Liver (tissue), 9 donors: Measurements from ENCODE around the gene LINGO3. TPM values are rescaled to one million over a fixed set of nuclear protein-coding genes. Genes with fewer than 3 reads are reported as not detected.

ENCODE experiments used
- DNase-seq: peaks from one replicate; pipeline ENCODE4 v3.0.0-alpha.2; 2017; ENCODE audit warnings: low spot score
- H3K27ac ChIP-seq, 2 donors: one replicate each; pipeline ENCODE4 v1.7.0; 2013; ENCODE audit warnings: inconsistent platforms in 2 of 2, low read length in 2 of 2, control low read depth in 1 of 2, low read depth in 1 of 2, mild to moderate bottlenecking in 1 of 2
- H3K27me3 ChIP-seq, 4 donors: one replicate each; pipeline versions ENCODE4 v1.6.1 to v1.7.0; 2013; ENCODE audit warnings: low read length in 3 of 4, inconsistent platforms in 1 of 4, mild to moderate bottlenecking in 1 of 4, moderate library complexity in 1 of 4; ENCODE audit not compliant: control insufficient read depth in 4 of 4, insufficient read depth in 4 of 4
- H3K36me3 ChIP-seq, 4 donors: one replicate each; pipeline versions ENCODE4 v1.6.1 to v1.7.0; 2013; ENCODE audit warnings: low read length in 3 of 4, mild to moderate bottlenecking in 3 of 4, low read depth in 1 of 4, moderate library complexity in 1 of 4; ENCODE audit not compliant: control insufficient read depth in 4 of 4, insufficient read depth in 3 of 4
- H3K4me1 ChIP-seq, 4 donors: one replicate each; pipeline versions ENCODE4 v1.6.1 to v1.7.0; 2013; ENCODE audit warnings: low read length in 3 of 4, mild to moderate bottlenecking in 3 of 4, moderate library complexity in 1 of 4; ENCODE audit not compliant: control insufficient read depth in 4 of 4, insufficient read depth in 4 of 4
- H3K4me3 ChIP-seq, 3 donors: one replicate each; pipeline versions ENCODE4 v1.6.1 to v1.7.0; 2013; ENCODE audit warnings: low read length in 3 of 3, control low read depth in 1 of 3, low read depth in 1 of 3, mild to moderate bottlenecking in 1 of 3
- H3K9ac ChIP-seq, 2 donors: one replicate each; pipeline ENCODE4 v1.7.0; 2013; ENCODE audit warnings: low read length in 2 of 2, mild to moderate bottlenecking in 2 of 2, moderate library complexity in 2 of 2, control low read depth in 1 of 2, low read depth in 1 of 2
- H3K9me3 ChIP-seq, 4 donors: one replicate each; pipeline versions ENCODE4 v1.6.1 to v1.7.0; 2013; ENCODE audit warnings: low read length in 3 of 4; ENCODE audit not compliant: control insufficient read depth in 4 of 4
- ATF3 ChIP-seq: IDR thresholded peaks from 2 replicates; pipeline ENCODE4 v1.6.1; 2016; ENCODE audit warnings: antibody characterized with exemption
- EGR1 ChIP-seq, 2 donors: IDR thresholded peaks; 2 replicates each; pipeline ENCODE4 v1.6.1; 2016 to 2018; ENCODE audit warnings: antibody characterized with exemption in 2 of 2, low read depth in 2 of 2
- FOXA1 ChIP-seq: IDR thresholded peaks from 2 replicates; pipeline ENCODE4 v1.6.1; 2016; ENCODE audit warnings: antibody characterized with exemption
- FOXA2 ChIP-seq: IDR thresholded peaks from 2 replicates; pipeline ENCODE4 v1.6.1; 2016; ENCODE audit warnings: antibody characterized with exemption
- GABPA ChIP-seq, 2 donors: IDR thresholded peaks in 1 of 2; conservative IDR thresholded peaks in 1 of 2; 2 replicates each; pipeline ENCODE4 v1.6.1; 2016; ENCODE audit warnings: antibody characterized with exemption in 2 of 2, mild to moderate bottlenecking in 1 of 2, moderate library complexity in 1 of 2
- HNF4A ChIP-seq, 2 donors: conservative IDR thresholded peaks; 2 replicates each; pipeline ENCODE4 v1.6.1; 2016; ENCODE audit warnings: antibody characterized with exemption in 2 of 2, mild to moderate bottlenecking in 2 of 2
- HNF4G ChIP-seq: IDR thresholded peaks from 2 replicates; pipeline ENCODE4 v1.6.1; 2016; ENCODE audit warnings: antibody characterized with exemption
- JUND ChIP-seq, 2 donors: IDR thresholded peaks; 2 replicates each; pipeline ENCODE4 v1.6.1; 2016; ENCODE audit warnings: antibody characterized with exemption in 2 of 2
- MAX ChIP-seq: IDR thresholded peaks from 2 replicates; pipeline ENCODE4 v1.6.1; 2016; ENCODE audit warnings: antibody characterized with exemption
- NR2F2 ChIP-seq: IDR thresholded peaks from 2 replicates; pipeline ENCODE4 v1.6.1; 2016; ENCODE audit warnings: antibody characterized with exemption
- REST ChIP-seq: IDR thresholded peaks from 2 replicates; pipeline ENCODE4 v1.6.1; 2016; ENCODE audit warnings: antibody characterized with exemption, mild to moderate bottlenecking
- RXRA ChIP-seq, 2 donors: IDR thresholded peaks; 2 replicates each; pipeline ENCODE4 v1.6.1; 2017 to 2018; ENCODE audit warnings: antibody characterized with exemption in 2 of 2, mild to moderate bottlenecking in 1 of 2
- SP1 ChIP-seq: IDR thresholded peaks from 2 replicates; pipeline ENCODE4 v1.6.1; 2018; ENCODE audit warnings: antibody characterized with exemption, mild to moderate bottlenecking
- TAF1 ChIP-seq: conservative IDR thresholded peaks from 2 replicates; pipeline ENCODE4 v1.6.1; 2016; ENCODE audit warnings: antibody characterized with exemption, mild to moderate bottlenecking
- WGBS: extraction: QIAGEN DNeasy Blood & Tissue Kit; methylation state at CpG from one replicate; pipeline ENCODE4 v1.1.7; 2013; 5-methylcytosine and 5-hydroxymethylcytosine counted together
- polyA plus RNA-seq, 2 donors: library from polyadenylated mRNA; stranded (reverse) in 1 of 2; unstranded in 1 of 2; fragments of 200-250 nt in 1 of 2; fragments of >200 nt in 1 of 2; fragmentation: Nextera tagmentation in 1 of 2; extraction: Ambion mirVana in 1 of 2; gene quantifications; one replicate each; pipeline versions ENCODE4 v1.2.1 to v1.2.3, GENCODE V29; 2013 to 2015
- total RNA-seq, 2 donors: library from RNA; depleted of rRNA; stranded (reverse); fragments of >200 nt; gene quantifications; one replicate each; pipeline ENCODE4 v1.2.3, GENCODE V29; 2014
- TF ChIP-seq, protein P1 (sequence below): IDR thresholded peaks from 2 replicates; pipeline ENCODE4 v1.6.1; 2016; ENCODE audit warnings: antibody characterized with exemption
- donor health status: healthy.
- donor health status: healthy.
- donor health status: healthy.
- donor health status: healthy.
- donor health status: healthy.

Gene LINGO3
- total and polyA plus RNA-seq, 4 donors = 0.02 to 0.08 (median 0.07) TPM

- TF ChIP-seq FOXA1 = no peak
- no peak for TF ChIP-seq FOXA2
- no peaks in the 10 kb centered on the region for H3K4me1 ChIP-seq
- H3K4me3 ChIP-seq = no peak overlapping the region
- H3K36me3 ChIP-seq = peaks cover 0 to 27% (median 9%) of the 10 kb centered on the region in 4 donors
- H3K27ac ChIP-seq = no peak overlapping the region
- H3K9me3 ChIP-seq = no peaks in the 10 kb centered on the region
- H3K9ac ChIP-seq = no peak overlapping the region
- no peak for DNase-seq
- no peaks in the 10 kb centered on the region for H3K27me3 ChIP-seq
- 96% methylated on average over 17 of the region's 17 CpGs for WGBS
These were observed 37.1 kb upstream of the LINGO3 start for GRCh38 chr19:2345076-2345475.

- Histone ChIP-seq H3K4me3 (no peak overlapping the region), H3K27ac (no peak overlapping the region), H3K4me1 (no peaks in the 10 kb centered on the region), H3K27me3 (no peaks in the 10 kb centered on the region), H3K36me3 (peaks cover 0 to 24% (median 6%) of the 10 kb centered on the region in 4 donors), H3K9ac (no peak overlapping the region), H3K9me3 (no peaks in the 10 kb centered on the region)
- 95% methylated on average over 24 of the region's 24 CpGs for WGBS
- TF ChIP-seq MAX = no peak
- no peak for TF ChIP-seq GABPA (IDR thresholded peaks at IDR 0.05 in 1 of 2, conservative IDR thresholded peaks at IDR 0.05 in 1 of 2)
- no peak for TF ChIP-seq FOXA2
- TF ChIP-seq NR2F2 = no peak
- no peak for TF ChIP-seq JUND (IDR thresholded peaks at IDR 0.05)
- TF ChIP-seq ATF3 = no peak
- TF ChIP-seq TAF1 = no peak
- TF ChIP-seq RXRA (IDR thresholded peaks at IDR 0.05) = no peak
- DNase-seq = no peak
These were observed 36.5 kb upstream of the LINGO3 start for GRCh38 chr19:2344381-2344870.

- TF ChIP-seq FOXA2 (no peak), NR2F2 (no peak)
- no peaks in the 10 kb centered on the region for H3K9me3 ChIP-seq
- no peaks in the 10 kb centered on the region for H3K27me3 ChIP-seq
- H3K36me3 ChIP-seq = peaks cover 0 to 26% (median 4%) of the 10 kb centered on the region in 4 donors
- no peak for DNase-seq
- H3K4me1 ChIP-seq = no peaks in the 10 kb centered on the region
- no peak overlapping the region for H3K4me3 ChIP-seq
- H3K9ac ChIP-seq = no peak overlapping the region
- no peak overlapping the region for H3K27ac ChIP-seq
- 96% methylated on average over 31 of the region's 31 CpGs for WGBS
These were observed 35.5 kb upstream of the LINGO3 start for GRCh38 chr19:2343289-2343982.

GRCh38 chr19:2342656-2343288, 34.8 kb upstream of the LINGO3 start:
- Histone ChIP-seq H3K36me3 (peaks cover 0 to 24% (median 4%) of the 10 kb centered on the region in 4 donors), H3K9ac (no peak overlapping the region), H3K4me3 (no peak overlapping the region), H3K9me3 (no peaks in the 10 kb centered on the region), H3K27ac (no peak overlapping the region), H3K27me3 (no peaks in the 10 kb centered on the region), H3K4me1 (no peaks in the 10 kb centered on the region)
- no peak for DNase-seq
- 97% methylated on average over 29 of the region's 29 CpGs for WGBS
- TF ChIP-seq HNF4A (conservative IDR thresholded peaks at IDR 0.05) (no peak), FOXA1 (no peak), TAF1 (no peak), EGR1 (IDR thresholded peaks at IDR 0.05; ENCODE audit: low read depth in 2 of 2) (no peak), NR2F2 (no peak), FOXA2 (no peak), GABPA (IDR thresholded peaks at IDR 0.05 in 1 of 2, conservative IDR thresholded peaks at IDR 0.05 in 1 of 2) (no peak), SP1 (no peak), MAX (no peak), ATF3 (no peak), JUND (IDR thresholded peaks at IDR 0.05) (no peak), HNF4G (no peak), REST (no peak)
- TF ChIP-seq, protein P1, sequence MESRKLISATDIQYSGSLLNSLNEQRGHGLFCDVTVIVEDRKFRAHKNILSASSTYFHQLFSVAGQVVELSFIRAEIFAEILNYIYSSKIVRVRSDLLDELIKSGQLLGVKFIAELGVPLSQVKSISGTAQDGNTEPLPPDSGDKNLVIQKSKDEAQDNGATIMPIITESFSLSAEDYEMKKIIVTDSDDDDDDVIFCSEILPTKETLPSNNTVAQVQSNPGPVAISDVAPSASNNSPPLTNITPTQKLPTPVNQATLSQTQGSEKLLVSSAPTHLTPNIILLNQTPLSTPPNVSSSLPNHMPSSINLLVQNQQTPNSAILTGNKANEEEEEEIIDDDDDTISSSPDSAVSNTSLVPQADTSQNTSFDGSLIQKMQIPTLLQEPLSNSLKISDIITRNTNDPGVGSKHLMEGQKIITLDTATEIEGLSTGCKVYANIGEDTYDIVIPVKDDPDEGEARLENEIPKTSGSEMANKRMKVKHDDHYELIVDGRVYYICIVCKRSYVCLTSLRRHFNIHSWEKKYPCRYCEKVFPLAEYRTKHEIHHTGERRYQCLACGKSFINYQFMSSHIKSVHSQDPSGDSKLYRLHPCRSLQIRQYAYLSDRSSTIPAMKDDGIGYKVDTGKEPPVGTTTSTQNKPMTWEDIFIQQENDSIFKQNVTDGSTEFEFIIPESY = no peak
